Esophagus squamous epithelium (tissue), 5 donors: Measurements from ENCODE around the gene C5orf15. TPM values are rescaled to one million over a fixed set of nuclear protein-coding genes. Genes with fewer than 3 reads are reported as not detected.

ENCODE experiments used
- DNase-seq: peaks from one replicate; lab custom pipeline; 2025; lab: John Stamatoyannopoulos, UW
- H3K27ac ChIP-seq, 4 donors: fragments of 200-600 bp; sonication (generic); one replicate each; pipeline ENCODE4 v1.5.1; 2016 to 2019; ENCODE audit warnings: mild to moderate bottlenecking in 1 of 4
- H3K27me3 ChIP-seq, 4 donors: fragments of 200-600 bp; sonication (generic); 1 replicate in 3 of 4; 2 replicates in 1 of 4; pipeline versions ENCODE4 v1.5.1 to v1.6.0; 2017 to 2021; ENCODE audit warnings: antibody characterized with exemption in 1 of 4
- H3K36me3 ChIP-seq, 3 donors: fragments of 200-600 bp; sonication (generic); one replicate each; pipeline ENCODE4 v1.5.1; 2016 to 2019
- H3K4me1 ChIP-seq, 3 donors: fragments of 200-600 bp; sonication (generic); one replicate each; pipeline ENCODE4 v1.5.1; 2017 to 2019
- H3K4me3 ChIP-seq, 4 donors: fragments of 200-600 bp; sonication (generic); 1 replicate in 3 of 4; 2 replicates in 1 of 4; pipeline ENCODE4 v1.5.1; 2016 to 2019; ENCODE audit warnings: mild to moderate bottlenecking in 2 of 4, moderate library complexity in 1 of 4
- H3K9me3 ChIP-seq, 3 donors: fragments of 200-600 bp; sonication (generic); one replicate each; pipeline ENCODE4 v1.5.1; 2016 to 2019
- POLR2A ChIP-seq, 4 donors: fragments of 450-650 bp; IDR thresholded peaks; one replicate each; pipeline ENCODE4 v1.6.1; 2017; ENCODE audit warnings: antibody characterized with exemption in 4 of 4, mild to moderate bottlenecking in 4 of 4, moderate library complexity in 3 of 4
- WGBS, 2 donors: methylation state at CpG; one replicate each; pipeline ENCODE4 v1.1.5; 2018; 5-methylcytosine and 5-hydroxymethylcytosine counted together
- intact Hi-C: fragments of 100-400 bp; cut with DNase I; formaldehyde crosslinking; loops from one replicate; pipeline ENCODE4 v1.15.0; 2022
- total RNA-seq, 4 donors: library from RNA; depleted of rRNA; stranded (reverse); fragments of >200 nt; gene quantifications; one replicate each; pipeline ENCODE4 v1.1.0, GENCODE V29; 2016
- TF ChIP-seq, protein P1 (sequence below), 6 experiments: fragments of 450-650 bp in 4 of 6; fragments of 200-600 bp in 2 of 6; sonication (generic) in 2 of 6; IDR thresholded peaks; one replicate each; pipeline ENCODE4 v1.5.1; 2016 to 2019; ENCODE audit warnings: antibody characterized with exemption in 6 of 6, mild to moderate bottlenecking in 4 of 6, moderate library complexity in 4 of 6
- donor health status: DM: yes; HTN: yes; CAD: no.

Gene C5orf15
- total RNA-seq, 4 donors from 2014 or later: 16.5 to 38.0 (median 22.0) TPM

GRCh38 chr5:133942614-133943474, 25.6 kb downstream of the C5orf15 start:
- Histone ChIP-seq H3K36me3 (no peaks in the 10 kb centered on the region), H3K9me3 (no peaks in the 10 kb centered on the region), H3K27ac (no peak overlapping the region), H3K27me3 (no peaks in the 10 kb centered on the region), H3K4me1 (peaks cover 0 to 11% (median 0%) of the 10 kb centered on the region in 3 donors), H3K4me3 (no peak overlapping the region)
- no peak for DNase-seq
- no peak for TF ChIP-seq POLR2A (IDR thresholded peaks at IDR 0.05)
- TF ChIP-seq, protein P1, sequence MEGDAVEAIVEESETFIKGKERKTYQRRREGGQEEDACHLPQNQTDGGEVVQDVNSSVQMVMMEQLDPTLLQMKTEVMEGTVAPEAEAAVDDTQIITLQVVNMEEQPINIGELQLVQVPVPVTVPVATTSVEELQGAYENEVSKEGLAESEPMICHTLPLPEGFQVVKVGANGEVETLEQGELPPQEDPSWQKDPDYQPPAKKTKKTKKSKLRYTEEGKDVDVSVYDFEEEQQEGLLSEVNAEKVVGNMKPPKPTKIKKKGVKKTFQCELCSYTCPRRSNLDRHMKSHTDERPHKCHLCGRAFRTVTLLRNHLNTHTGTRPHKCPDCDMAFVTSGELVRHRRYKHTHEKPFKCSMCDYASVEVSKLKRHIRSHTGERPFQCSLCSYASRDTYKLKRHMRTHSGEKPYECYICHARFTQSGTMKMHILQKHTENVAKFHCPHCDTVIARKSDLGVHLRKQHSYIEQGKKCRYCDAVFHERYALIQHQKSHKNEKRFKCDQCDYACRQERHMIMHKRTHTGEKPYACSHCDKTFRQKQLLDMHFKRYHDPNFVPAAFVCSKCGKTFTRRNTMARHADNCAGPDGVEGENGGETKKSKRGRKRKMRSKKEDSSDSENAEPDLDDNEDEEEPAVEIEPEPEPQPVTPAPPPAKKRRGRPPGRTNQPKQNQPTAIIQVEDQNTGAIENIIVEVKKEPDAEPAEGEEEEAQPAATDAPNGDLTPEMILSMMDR (IDR thresholded peaks at IDR 0.05): no peak
- WGBS, 2 donors: 61 to 75% methylated on average over 6 to 7 of the region's 11 CpGs
- intact Hi-C loops: no loop called here

- Histone ChIP-seq H3K27ac (no peak overlapping the region), H3K4me1 (peaks cover 0 to 11% (median 0%) of the 10 kb centered on the region in 3 donors), H3K27me3 (no peaks in the 10 kb centered on the region), H3K4me3 (no peak overlapping the region), H3K36me3 (no peaks in the 10 kb centered on the region), H3K9me3 (no peaks in the 10 kb centered on the region)
- 79 to 84% methylated on average over 4 of the region's 8 CpGs for WGBS, 2 donors
- TF ChIP-seq POLR2A (IDR thresholded peaks at IDR 0.05): no peak
- TF ChIP-seq, protein P1 (IDR thresholded peaks at IDR 0.05): no peak
- intact Hi-C loops: no loop called here
- DNase-seq: no peak
These were observed 26.8 kb downstream of the C5orf15 start for GRCh38 chr5:133941456-133942196.

DNA sequence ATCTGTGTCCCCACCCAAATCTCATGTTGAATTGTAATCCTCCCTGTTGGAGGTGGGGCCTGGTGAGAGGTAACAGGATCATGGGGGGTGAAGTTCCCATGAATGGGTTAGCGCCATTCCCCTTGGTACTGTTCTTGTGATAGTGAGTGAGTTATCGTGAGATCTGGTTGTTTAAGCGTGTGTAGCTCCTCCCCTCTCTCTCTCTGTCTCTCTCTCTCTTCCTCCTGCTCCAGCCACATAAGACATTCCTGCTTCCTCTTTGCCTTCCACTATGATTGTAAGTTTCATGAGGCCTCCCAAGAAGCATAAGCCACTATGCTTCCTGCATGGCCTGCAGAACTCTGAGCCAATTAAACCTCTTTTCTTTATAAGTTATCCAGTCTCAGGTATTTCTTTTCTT, 28.8 kb downstream of the C5orf15 start:
- WGBS, 2 donors: 87 to 96% methylated on average over 3 of the region's 3 CpGs
- H3K4me3 ChIP-seq: no peak overlapping the region
- H3K27ac ChIP-seq: no peak overlapping the region
- no peaks in the 10 kb centered on the region for H3K36me3 ChIP-seq
- DNase-seq: no peak
- TF ChIP-seq, protein P1 (IDR thresholded peaks at IDR 0.05): no peak
- no peak for TF ChIP-seq POLR2A (IDR thresholded peaks at IDR 0.05)
- H3K9me3 ChIP-seq: no peaks in the 10 kb centered on the region
- intact Hi-C loops: no loop called here
- peaks cover 0 to 11% (median 0%) of the 10 kb centered on the region in 3 donors for H3K4me1 ChIP-seq
- H3K27me3 ChIP-seq: no peaks in the 10 kb centered on the region

- Histone ChIP-seq H3K27ac (no peak overlapping the region), H3K9me3 (no peaks in the 10 kb centered on the region), H3K36me3 (no peaks in the 10 kb centered on the region), H3K4me3 (no peak overlapping the region), H3K4me1 (peaks cover 0 to 11% (median 0%) of the 10 kb centered on the region in 3 donors), H3K27me3 (no peaks in the 10 kb centered on the region)
- no peak for DNase-seq
- TF ChIP-seq, protein P1 (IDR thresholded peaks at IDR 0.05): no peak
- WGBS, 2 donors: 63 to 76% methylated on average over 3 of the region's 3 CpGs
- intact Hi-C loops: no loop called here
These were observed 29.5 kb downstream of the C5orf15 start for GRCh38 chr5:133938929-133939328.
